ENCODE results near the gene AHDC1. TPM values are rescaled to one million over a fixed set of nuclear protein-coding genes. Genes with fewer than 3 reads are reported as not detected.
"Not testable (repeated sequence)": the region's sequence is repeated elsewhere in the genome, so short reads cannot be mapped to it uniquely, and the experiment has no call there.

The AHDC1 gene
- total and polyA plus RNA-seq, 5 donors from 2014 or later: 0.07 to 26.2 (median 0.71) TPM

DNA sequence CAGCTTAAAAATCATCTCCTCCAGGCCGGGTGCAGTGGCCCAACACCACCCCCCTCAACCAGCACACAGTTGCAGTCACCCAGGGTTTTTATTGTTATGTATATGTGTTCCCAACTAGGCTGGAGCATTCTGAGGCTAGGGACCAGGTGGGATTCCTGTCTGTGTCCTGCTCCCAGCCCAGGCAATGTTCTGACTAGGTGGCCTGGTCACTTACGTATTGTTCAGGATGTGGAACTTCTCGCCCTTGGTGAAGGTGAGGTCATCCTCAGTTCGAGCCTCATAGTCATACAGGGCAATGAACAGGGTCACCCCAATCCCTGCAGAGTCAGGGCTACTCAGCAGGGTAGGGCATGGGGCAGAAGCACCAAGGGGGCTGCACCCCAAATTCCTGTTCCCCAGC lies 18.9 kb upstream of the AHDC1 start:
- Histone ChIP-seq H3K4me1 (ENCODE audit: control insufficient read depth, insufficient read depth, low read length, poor library complexity, severe bottlenecking) (peaks cover 27% of the 10 kb centered on the region), H3K9me3 (ENCODE audit: control insufficient read depth in 2 of 2, low read length in 2 of 2) (no peaks in the 10 kb centered on the region), H3K27me3 (ENCODE audit: control insufficient read depth, insufficient read depth, low read length) (no peaks in the 10 kb centered on the region), H3K4me3 (ENCODE audit: low read depth, low read length) (no peak overlapping the region), H3K36me3 (ENCODE audit: control insufficient read depth, insufficient read depth, low read length) (no peaks in the 10 kb centered on the region), H3K27ac (ENCODE audit: insufficient read depth, low read length, poor library complexity, severe bottlenecking) (no peak overlapping the region)
- Mint-ChIP-seq H3K9me3 (no peaks in the 10 kb centered on the region), H3K4me3 (no peak overlapping the region), H3K27me3 (no peaks in the 10 kb centered on the region), H3K36me3 (no peaks in the 10 kb centered on the region), H3K4me1 (peaks cover 6 to 30% (median 18%) of the 10 kb centered on the region in 4 donors), H3K27ac (peak overlapping the region in 1 of 3 donors; percentile 15)
- DNase-seq (no peak), ATAC-seq (ENCODE audit: low read depth in 2 of 2) (no peak)

DNA sequence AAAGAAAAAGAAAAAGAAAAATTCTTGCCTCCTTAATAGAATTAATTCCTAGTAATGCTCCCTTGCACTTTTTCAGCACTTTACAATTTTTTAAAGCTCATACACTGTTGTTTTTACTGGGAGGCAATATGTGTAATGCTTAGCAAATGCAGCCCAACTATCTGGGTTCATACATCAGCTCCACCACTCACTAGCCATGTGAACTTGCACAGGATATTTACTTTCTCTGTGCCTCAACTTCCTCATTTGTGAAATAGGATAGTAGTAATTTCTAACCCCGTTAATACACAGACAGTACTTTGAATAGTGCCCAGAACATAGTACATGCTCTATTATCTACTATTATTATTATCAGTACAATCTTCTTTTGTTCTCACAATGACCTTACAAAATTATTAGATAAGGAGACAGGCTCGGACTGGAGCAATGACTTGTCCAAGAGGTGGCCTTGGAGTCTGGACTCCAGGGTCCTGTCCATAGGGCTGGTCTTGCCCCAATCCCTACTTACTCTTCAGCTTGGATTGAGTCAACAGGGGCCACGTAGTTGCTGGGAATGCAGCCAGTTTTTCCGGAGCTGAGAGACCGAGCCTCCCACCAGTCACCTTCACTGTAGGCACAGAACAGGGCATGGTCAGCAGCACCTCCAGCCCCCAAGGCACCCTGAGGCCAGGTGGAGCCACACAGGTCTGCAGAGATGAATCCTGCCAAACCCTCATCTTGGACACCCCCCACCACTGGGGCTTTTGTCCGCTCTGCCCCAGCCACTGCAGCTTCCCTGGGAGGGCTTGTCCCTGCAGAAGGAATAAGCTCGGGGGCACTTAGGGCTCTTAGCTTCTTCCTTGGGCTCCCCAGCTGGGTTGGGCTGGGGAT lies 17.3 kb upstream of the AHDC1 start:
- Mint-ChIP-seq H3K4me3 (no peak overlapping the region), H3K36me3 (no peaks in the 10 kb centered on the region), H3K27me3 (no peaks in the 10 kb centered on the region), H3K4me1 (peaks cover 6 to 43% (median 30%) of the 10 kb centered on the region in 4 donors), H3K9me3 (no peaks in the 10 kb centered on the region), H3K27ac (no peak overlapping the region)
- Histone ChIP-seq H3K36me3 (ENCODE audit: control insufficient read depth, insufficient read depth, low read length) (no peaks in the 10 kb centered on the region), H3K4me1 (ENCODE audit: control insufficient read depth, insufficient read depth, low read length, poor library complexity, severe bottlenecking) (peaks cover 43% of the 10 kb centered on the region), H3K27ac (ENCODE audit: insufficient read depth, low read length, poor library complexity, severe bottlenecking) (no peak overlapping the region), H3K9me3 (ENCODE audit: control insufficient read depth in 2 of 2, low read length in 2 of 2) (no peaks in the 10 kb centered on the region), H3K4me3 (ENCODE audit: low read depth, low read length) (no peak overlapping the region), H3K27me3 (ENCODE audit: control insufficient read depth, insufficient read depth, low read length) (no peaks in the 10 kb centered on the region)
- ATAC-seq (ENCODE audit: low read depth in 2 of 2): no peak
- no peak for DNase-seq

DNA sequence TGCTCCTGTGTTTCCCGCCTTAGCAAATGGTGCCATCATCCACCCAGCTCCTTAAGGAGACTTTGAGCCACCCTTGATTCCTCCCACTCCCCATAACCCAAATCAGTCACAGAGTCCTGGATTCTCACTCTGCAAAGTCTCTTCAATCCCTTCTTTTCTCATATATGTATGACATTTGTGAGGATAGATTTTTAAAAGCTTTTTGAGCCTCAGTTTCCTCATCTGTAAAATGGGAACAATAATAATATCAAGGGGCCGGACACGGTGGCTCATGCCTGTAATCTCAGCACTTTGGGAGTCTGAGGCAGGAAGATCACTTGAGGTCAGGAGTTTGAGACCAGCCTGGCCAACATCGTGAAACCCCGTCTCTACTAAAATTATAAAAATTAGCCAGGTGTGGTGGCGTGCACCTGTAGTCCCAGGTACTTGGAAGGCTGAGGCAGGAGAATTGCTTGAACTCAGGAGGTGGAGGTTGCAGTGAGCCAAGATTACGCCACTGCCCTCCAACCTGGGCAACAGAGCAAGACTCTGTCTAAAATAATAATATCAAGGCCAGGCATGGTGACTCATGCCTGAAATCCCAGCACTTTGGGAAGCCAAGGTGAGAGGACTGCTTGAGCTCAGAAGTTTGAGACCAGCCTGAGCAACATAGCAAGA lies 16.0 kb upstream of the AHDC1 start:
- H3K4me3 Mint-ChIP-seq: peak overlapping the region in 1 of 4 donors; percentile 17
- H3K9me3 Mint-ChIP-seq; H3K27me3 ChIP-seq (ENCODE audit: control insufficient read depth, insufficient read depth, low read length); H3K27me3 Mint-ChIP-seq; H3K36me3 Mint-ChIP-seq; DNase-seq; H3K36me3 ChIP-seq (ENCODE audit: control insufficient read depth, insufficient read depth, low read length); H3K4me3 ChIP-seq (ENCODE audit: low read depth, low read length); H3K9me3 ChIP-seq (ENCODE audit: control insufficient read depth in 2 of 2, low read length in 2 of 2); H3K27ac ChIP-seq (ENCODE audit: insufficient read depth, low read length, poor library complexity, severe bottlenecking); ATAC-seq (ENCODE audit: low read depth in 2 of 2): not testable (repeated sequence)
- H3K4me1 ChIP-seq (ENCODE audit: control insufficient read depth, insufficient read depth, low read length, poor library complexity, severe bottlenecking): peaks cover 46% of the 10 kb centered on the region
- H3K4me1 Mint-ChIP-seq: peaks cover 6 to 55% (median 33%) of the 10 kb centered on the region in 4 donors
- peak overlapping the region in 2 of 3 donors; percentile 14 to 16 for H3K27ac Mint-ChIP-seq

DNA sequence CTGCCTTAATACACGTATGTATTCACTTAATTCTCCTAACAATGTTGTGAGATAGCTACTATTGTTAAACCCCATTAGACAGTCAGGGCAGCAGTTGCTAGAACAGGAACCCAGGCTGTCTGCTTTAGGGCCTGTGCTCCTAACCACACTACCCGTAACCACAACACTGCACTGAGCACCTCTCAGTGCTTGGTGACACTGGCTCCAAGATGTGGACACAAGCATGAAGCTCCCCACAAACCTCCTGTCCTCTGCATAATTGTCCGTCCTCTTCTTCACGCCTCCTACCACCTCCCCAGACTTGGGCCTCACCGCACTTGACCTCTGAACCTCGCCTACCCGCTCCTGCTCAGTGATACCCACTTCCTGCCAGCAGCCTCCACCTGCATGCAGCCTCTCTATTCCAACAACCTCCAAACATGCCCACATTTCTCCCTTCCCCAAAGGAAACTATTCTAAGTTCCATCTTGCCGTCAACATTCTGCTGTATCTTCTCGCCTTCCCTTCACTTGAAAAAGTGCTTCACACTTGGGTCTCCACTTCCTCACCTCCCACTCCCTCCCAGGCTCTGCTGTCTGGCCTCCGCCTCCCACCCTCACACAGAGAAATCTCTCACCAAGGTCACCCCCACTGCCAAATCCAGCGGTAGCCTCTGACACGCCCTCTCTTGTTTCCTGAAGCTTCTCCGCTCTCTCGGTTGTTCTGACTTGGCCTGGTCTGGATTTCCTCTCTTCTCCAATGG lies 14.6 kb upstream of the AHDC1 start:
- peaks cover 13 to 63% (median 41%) of the 10 kb centered on the region in 4 donors for H3K4me1 Mint-ChIP-seq
- H3K36me3 ChIP-seq (ENCODE audit: control insufficient read depth, insufficient read depth, low read length): no peaks in the 10 kb centered on the region
- H3K27me3 Mint-ChIP-seq: no peaks in the 10 kb centered on the region
- H3K4me1 ChIP-seq (ENCODE audit: control insufficient read depth, insufficient read depth, low read length, poor library complexity, severe bottlenecking): peaks cover 57% of the 10 kb centered on the region
- H3K27ac Mint-ChIP-seq: peak overlapping the region; percentile 91 to 97 (median 94)
- no peaks in the 10 kb centered on the region for H3K27me3 ChIP-seq (ENCODE audit: control insufficient read depth, insufficient read depth, low read length)
- no peaks in the 10 kb centered on the region for H3K9me3 Mint-ChIP-seq
- H3K4me3 ChIP-seq (ENCODE audit: low read depth, low read length): no peak overlapping the region
- peak; percentile 96 for ATAC-seq (ENCODE audit: low read depth in 2 of 2)
- peak overlapping the region; percentile 51 for H3K27ac ChIP-seq (ENCODE audit: insufficient read depth, low read length, poor library complexity, severe bottlenecking)
- H3K9me3 ChIP-seq (ENCODE audit: control insufficient read depth in 2 of 2, low read length in 2 of 2): no peaks in the 10 kb centered on the region
- peaks cover 3% of the 10 kb centered on the region for H3K36me3 Mint-ChIP-seq
- peak overlapping the region in 3 of 4 donors; percentile 51 to 77 (median 74) for H3K4me3 Mint-ChIP-seq
- peak in 2 of 3 donors; percentile 63 to 74 for DNase-seq

DNA sequence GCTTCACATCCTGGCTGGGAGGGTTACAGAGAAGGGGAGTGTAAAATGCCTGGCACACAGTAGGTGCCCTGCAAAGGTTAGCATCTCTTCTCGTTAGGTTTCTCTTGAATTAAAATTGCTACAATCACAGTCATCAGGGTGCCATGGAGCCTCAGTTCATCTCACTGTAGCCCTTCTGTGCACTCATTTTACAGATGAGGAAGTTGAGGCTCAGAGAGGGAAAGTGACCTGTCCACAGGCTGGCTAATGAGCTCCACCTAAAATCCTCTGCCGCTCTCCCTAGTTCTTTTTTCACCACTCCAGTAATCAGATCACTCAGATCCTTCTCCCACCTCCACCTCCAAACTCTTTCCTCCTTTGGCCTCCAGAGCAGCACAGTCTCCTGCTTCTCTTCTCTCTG lies 13.5 kb upstream of the AHDC1 start:
- no peaks in the 10 kb centered on the region for H3K27me3 Mint-ChIP-seq
- H3K4me3 ChIP-seq (ENCODE audit: low read depth, low read length): peak overlapping the region; percentile 24
- H3K4me3 Mint-ChIP-seq: peak overlapping the region in 2 of 4 donors; percentile 51 to 66

DNA sequence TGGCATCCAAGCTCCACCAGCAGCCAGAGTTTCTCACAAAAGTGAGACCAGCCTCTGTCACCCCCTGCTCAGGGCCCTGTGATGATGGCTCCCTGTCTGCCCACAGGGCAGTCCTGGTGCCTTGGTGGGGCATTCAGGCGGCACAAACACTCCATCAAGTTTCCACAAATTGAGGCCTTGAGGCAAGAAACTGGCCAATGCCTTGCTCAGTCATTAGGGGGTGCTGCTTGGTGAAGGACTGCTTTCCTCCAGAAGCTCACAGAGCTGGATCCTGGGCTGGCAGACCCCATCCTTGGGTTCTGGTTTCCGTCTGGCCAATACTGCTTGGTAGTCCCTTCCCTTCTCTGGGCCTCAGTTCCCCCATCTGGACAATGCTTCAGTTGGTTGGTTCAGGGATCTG lies 12.5 kb upstream of the AHDC1 start:
- Mint-ChIP-seq H3K4me3 (peak overlapping the region in 1 of 4 donors; percentile 48), H3K27me3 (no peaks in the 10 kb centered on the region), H3K27ac (peak overlapping the region; percentile 90 to 95 (median 94)), H3K36me3 (peaks cover 3% of the 10 kb centered on the region), H3K4me1 (peaks cover 13 to 71% (median 48%) of the 10 kb centered on the region in 4 donors), H3K9me3 (no peaks in the 10 kb centered on the region)
- no peak overlapping the region for H3K4me3 ChIP-seq (ENCODE audit: low read depth, low read length)
- no peaks in the 10 kb centered on the region for H3K9me3 ChIP-seq (ENCODE audit: control insufficient read depth in 2 of 2, low read length in 2 of 2)
- no peak overlapping the region for H3K27ac ChIP-seq (ENCODE audit: insufficient read depth, low read length, poor library complexity, severe bottlenecking)
- peaks cover 56% of the 10 kb centered on the region for H3K4me1 ChIP-seq (ENCODE audit: control insufficient read depth, insufficient read depth, low read length, poor library complexity, severe bottlenecking)
- H3K36me3 ChIP-seq (ENCODE audit: control insufficient read depth, insufficient read depth, low read length): no peaks in the 10 kb centered on the region
- ATAC-seq (ENCODE audit: low read depth in 2 of 2) (no peak), DNase-seq (no peak)
- no peaks in the 10 kb centered on the region for H3K27me3 ChIP-seq (ENCODE audit: control insufficient read depth, insufficient read depth, low read length)

More for the DNA sequence above, 13.5 kb upstream of the AHDC1 start:
- Histone ChIP-seq H3K9me3 (ENCODE audit: control insufficient read depth in 2 of 2, low read length in 2 of 2) (no peaks in the 10 kb centered on the region), H3K36me3 (ENCODE audit: control insufficient read depth, insufficient read depth, low read length) (no peaks in the 10 kb centered on the region), H3K27ac (ENCODE audit: insufficient read depth, low read length, poor library complexity, severe bottlenecking) (peak overlapping the region; percentile 51), H3K4me1 (ENCODE audit: control insufficient read depth, insufficient read depth, low read length, poor library complexity, severe bottlenecking) (peaks cover 56% of the 10 kb centered on the region), H3K27me3 (ENCODE audit: control insufficient read depth, insufficient read depth, low read length) (no peaks in the 10 kb centered on the region)
- ATAC-seq (ENCODE audit: low read depth in 2 of 2): no peak
- H3K27ac Mint-ChIP-seq: peak overlapping the region; percentile 91 to 97 (median 94)
- H3K9me3 Mint-ChIP-seq: no peaks in the 10 kb centered on the region
- DNase-seq: no peak
- H3K4me1 Mint-ChIP-seq: peaks cover 13 to 67% (median 43%) of the 10 kb centered on the region in 4 donors
- H3K36me3 Mint-ChIP-seq: peaks cover 3% of the 10 kb centered on the region

DNA sequence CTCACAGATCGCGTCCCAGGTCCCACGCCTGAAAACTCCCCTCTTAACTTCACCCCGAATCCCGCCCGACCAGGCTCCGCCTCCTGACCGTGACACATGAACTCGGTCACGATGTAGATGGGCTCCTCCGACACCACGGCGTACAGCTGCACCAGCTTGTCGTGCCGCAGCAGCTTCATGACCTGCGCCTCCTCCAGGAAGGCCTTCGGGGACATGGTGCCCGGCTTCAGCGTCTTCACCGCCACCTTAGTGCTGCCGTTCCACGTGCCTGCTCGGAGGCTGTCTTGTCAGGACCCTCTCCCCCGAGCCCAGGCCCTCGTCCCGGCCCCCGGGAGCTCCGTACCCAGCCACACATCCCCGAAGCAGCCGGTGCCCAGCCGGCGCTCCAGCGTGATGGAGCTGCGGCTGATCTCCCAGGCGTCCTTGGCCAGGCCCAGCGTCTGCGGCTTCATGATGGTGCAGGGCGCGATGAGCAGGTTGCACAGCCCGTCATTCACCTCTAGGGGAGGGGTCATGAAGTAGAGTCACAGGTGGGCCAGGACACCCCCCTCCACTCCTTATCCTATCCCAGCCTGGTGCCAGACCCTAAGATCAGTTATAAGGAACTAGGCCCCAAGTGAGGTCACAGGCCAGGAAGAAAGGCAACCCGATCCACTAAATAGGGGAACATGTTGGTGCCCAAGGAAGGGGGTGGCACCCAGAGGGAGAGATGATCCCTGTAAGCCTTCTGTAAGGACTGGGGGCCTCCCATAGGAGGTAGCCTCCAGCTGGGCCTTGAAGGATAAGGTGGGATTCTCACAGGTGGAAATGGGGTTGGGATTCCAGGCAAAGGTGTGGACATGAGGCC lies 11.6 kb upstream of the AHDC1 start:
- Histone ChIP-seq H3K4me1 (ENCODE audit: control insufficient read depth, insufficient read depth, low read length, poor library complexity, severe bottlenecking) (peaks cover 58% of the 10 kb centered on the region), H3K27me3 (ENCODE audit: control insufficient read depth, insufficient read depth, low read length) (no peaks in the 10 kb centered on the region), H3K27ac (ENCODE audit: insufficient read depth, low read length, poor library complexity, severe bottlenecking) (no peak overlapping the region), H3K36me3 (ENCODE audit: control insufficient read depth, insufficient read depth, low read length) (no peaks in the 10 kb centered on the region), H3K9me3 (ENCODE audit: control insufficient read depth in 2 of 2, low read length in 2 of 2) (no peaks in the 10 kb centered on the region), H3K4me3 (ENCODE audit: low read depth, low read length) (no peak overlapping the region)
- DNase-seq: no peak
- H3K27me3 Mint-ChIP-seq: no peaks in the 10 kb centered on the region
- H3K4me3 Mint-ChIP-seq: peak overlapping the region in 1 of 4 donors; percentile 50
- H3K9me3 Mint-ChIP-seq: no peaks in the 10 kb centered on the region
- H3K4me1 Mint-ChIP-seq: peaks cover 13 to 69% (median 49%) of the 10 kb centered on the region in 4 donors
- no peak for ATAC-seq (ENCODE audit: low read depth in 2 of 2)
- peak overlapping the region; percentile 90 to 95 (median 94) for H3K27ac Mint-ChIP-seq
- H3K36me3 Mint-ChIP-seq: peaks cover 3% of the 10 kb centered on the region

Data from CD4-positive, CD25-positive, alpha-beta regulatory T cell (primary cell).